Coronary artery (tissue), 2 donors: ENCODE results near the gene PTPRD.

ENCODE experiments used
- DNase-seq: peaks from one replicate; pipeline ENCODE4 v3.0.0-alpha.2; 2017; ENCODE audit warnings: low spot score
- H3K27ac ChIP-seq, 2 donors: fragments of 200-600 bp; sonication (generic); one replicate each; pipeline ENCODE4 v1.5.1; 2016 to 2019
- H3K4me3 ChIP-seq: fragments of 200-600 bp; sonication (generic); 2 replicates; pipeline ENCODE4 v1.5.1; 2016; ENCODE audit warnings: mild to moderate bottlenecking, moderate library complexity
- CTCF ChIP-seq: fragments of 200-600 bp; sonication (generic); IDR thresholded peaks from one replicate; pipeline ENCODE4 v1.5.1; 2019; ENCODE audit warnings: antibody characterized with exemption

The PTPRD gene

GRCh38 chr9:10566848-10567247, 46.0 kb downstream of the PTPRD start:
- Histone ChIP-seq H3K27ac (no peak overlapping the region), H3K4me3 (no peak overlapping the region)
- no peak for TF ChIP-seq CTCF
- no peak for DNase-seq

- Histone ChIP-seq H3K27ac (no peak overlapping the region), H3K4me3 (no peak overlapping the region)
- no peak for TF ChIP-seq CTCF
- no peak for DNase-seq
Observed at GRCh38 chr9:10562581-10563343, 50.0 kb downstream of the PTPRD start.

- DNase-seq = no peak
- Histone ChIP-seq H3K4me3 (no peak overlapping the region), H3K27ac (no peak overlapping the region)
- no peak for TF ChIP-seq CTCF
Observed at GRCh38 chr9:10548348-10548747, 64.5 kb downstream of the PTPRD start.

GRCh38 chr9:10538073-10538472, 74.7 kb downstream of the PTPRD start:
- no peak for TF ChIP-seq CTCF
- DNase-seq = no peak
- H3K4me3 ChIP-seq = no peak overlapping the region
- no peak overlapping the region for H3K27ac ChIP-seq

GRCh38 chr9:10534850-10535249, 78.0 kb downstream of the PTPRD start:
- DNase-seq = no peak
- no peak overlapping the region for H3K4me3 ChIP-seq
- H3K27ac ChIP-seq = no peak overlapping the region
- no peak for TF ChIP-seq CTCF

- DNase-seq = no peak
Observed at GRCh38 chr9:10525972-10526371, 86.8 kb downstream of the PTPRD start.

More at GRCh38 chr9:10525972-10526371, 86.8 kb downstream of the PTPRD start:
- TF ChIP-seq CTCF = no peak
- H3K4me3 ChIP-seq = no peak overlapping the region
- H3K27ac ChIP-seq = no peak overlapping the region
